OCI-LY1 (cell line): Measurements from ENCODE around the gene CPNE5.

ENCODE experiments used
- H2AFZ ChIP-seq: fragments of 200-600 bp; sonication (generic), shearing (Covaris generic); 2 replicates; pipeline ENCODE4 v1.6.0; 2014; ENCODE audit warnings: antibody characterized with exemption, mild to moderate bottlenecking, low read length
- H3F3A ChIP-seq: fragments of 200-600 bp; sonication (generic), shearing (Covaris generic); 2 replicates; pipeline ENCODE4 v1.6.0; 2014; ENCODE audit warnings: mild to moderate bottlenecking, antibody characterized with exemption, low read length, moderate library complexity; ENCODE audit not compliant: insufficient read depth
- H3K27ac ChIP-seq: fragments of 200-600 bp; sonication (generic); 2 replicates; pipeline ENCODE4 v1.5.1; 2014; ENCODE audit warnings: low read length, mixed run types, mild to moderate bottlenecking, low read depth; ENCODE audit not compliant: poor library complexity, severe bottlenecking
- H3K27me3 ChIP-seq: fragments of 200-600 bp; sonication (generic); 2 replicates; pipeline ENCODE4 v1.6.0; 2014; ENCODE audit warnings: antibody characterized with exemption, mild to moderate bottlenecking, low read length, moderate library complexity; ENCODE audit not compliant: insufficient read depth
- H3K36me3 ChIP-seq: fragments of 200-600 bp; sonication (generic); 2 replicates; pipeline ENCODE4 v1.6.1; 2014; ENCODE audit warnings: mild to moderate bottlenecking, antibody characterized with exemption, low read length, moderate library complexity, mixed read lengths; ENCODE audit not compliant: insufficient read depth
- H3K4me1 ChIP-seq: fragments of 200-600 bp; sonication (generic); 2 replicates; pipeline ENCODE4 v1.5.1; 2014; ENCODE audit warnings: mild to moderate bottlenecking, low read length, moderate library complexity; ENCODE audit not compliant: insufficient read depth, severe bottlenecking
- H3K4me2 ChIP-seq: fragments of 200-600 bp; sonication (generic), shearing (Covaris generic); 2 replicates; pipeline ENCODE4 v1.6.1; 2014; ENCODE audit warnings: low read length
- H3K4me3 ChIP-seq: fragments of 200-600 bp; sonication (generic); 2 replicates; pipeline ENCODE4 v1.5.1; 2014; ENCODE audit warnings: low read length, low read depth, mild to moderate bottlenecking, mixed read lengths; ENCODE audit not compliant: poor library complexity, severe bottlenecking
- H3K79me2 ChIP-seq: fragments of 200-600 bp; shearing (Covaris generic); 2 replicates; pipeline ENCODE4 v1.6.1; 2016; ENCODE audit warnings: mixed run types, low read length, mixed read lengths; ENCODE audit not compliant: insufficient read depth
- H3K9ac ChIP-seq: fragments of 200-600 bp; sonication (generic), shearing (Covaris generic); 2 replicates; pipeline ENCODE4 v1.6.1; 2014; ENCODE audit warnings: mild to moderate bottlenecking, low read length, mixed read lengths
- H3K9me2 ChIP-seq: fragments of 200-600 bp; sonication (generic), shearing (Covaris generic); 2 replicates; pipeline ENCODE4 v1.6.1; 2014; ENCODE audit warnings: low read depth, mild to moderate bottlenecking, low read length, mixed read lengths
- H3K9me3 ChIP-seq: fragments of 200-600 bp; shearing (Covaris generic); 2 replicates; pipeline ENCODE4 v1.6.1; 2014; ENCODE audit warnings: low read length, mixed read lengths
- H4K20me1 ChIP-seq: fragments of 200-600 bp; sonication (generic), shearing (Covaris generic); 2 replicates; pipeline ENCODE4 v1.6.0; 2016; ENCODE audit warnings: mild to moderate bottlenecking, low read length; ENCODE audit not compliant: insufficient read depth
- EZH2 ChIP-seq: fragments of 200-600 bp; sonication (generic), shearing (Covaris generic); IDR thresholded peaks from 2 replicates; pipeline ENCODE4 v1.8.0; 2017; ENCODE audit warnings: borderline replicate concordance, mixed run types, mild to moderate bottlenecking, antibody characterized with exemption, low read length, moderate library complexity, mixed read lengths
- TF ChIP-seq, protein P1 (sequence below): fragments of 200-600 bp; sonication (generic), shearing (Covaris generic); IDR thresholded peaks from 2 replicates; pipeline ENCODE4 v1.5.1; 2017; ENCODE audit warnings: mild to moderate bottlenecking, antibody characterized with exemption, low read length, moderate library complexity, mixed read lengths

Gene CPNE5

DNA sequence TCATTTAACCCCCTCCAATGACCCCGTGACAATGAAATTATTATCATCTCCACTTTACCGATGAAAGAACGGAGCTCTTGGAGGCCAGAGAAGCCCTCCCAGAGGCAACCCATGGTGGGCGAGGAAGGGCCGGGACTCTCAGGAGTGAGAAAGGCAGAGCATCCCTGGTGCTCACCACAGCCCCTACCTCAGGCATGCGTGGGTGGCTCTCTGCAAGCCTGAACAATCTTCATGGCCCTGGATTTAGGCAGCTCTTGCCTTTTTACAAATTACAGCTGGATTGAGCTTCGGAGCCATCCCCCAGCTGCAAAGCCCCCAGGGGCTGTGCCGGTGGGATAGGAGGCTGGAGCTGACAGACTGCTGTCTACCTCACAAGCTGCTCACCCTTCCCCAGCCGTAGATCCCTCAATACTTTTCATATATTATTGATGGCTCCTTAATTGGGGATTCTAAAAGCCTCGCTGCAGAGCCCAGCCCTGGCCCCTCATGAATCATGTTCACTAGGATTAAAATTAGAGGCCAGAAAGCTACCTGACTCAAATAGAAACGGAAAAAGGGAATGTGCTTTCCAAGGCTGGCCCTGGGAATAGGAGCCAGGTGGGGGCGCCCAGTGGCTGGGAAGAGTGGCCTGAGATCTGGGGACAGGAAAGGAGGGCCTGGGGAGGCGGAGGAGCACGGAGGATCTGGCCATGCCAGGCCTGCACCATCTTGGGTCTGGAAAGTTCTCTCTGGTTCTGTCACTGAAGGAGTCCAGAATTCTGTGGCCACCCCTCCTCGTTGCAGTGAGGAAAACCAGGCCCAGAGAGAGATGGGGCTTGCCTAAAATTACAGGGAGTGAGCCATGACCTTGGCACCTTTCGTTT is 29.1 kb downstream of the CPNE5 start:
- H3K4me3 ChIP-seq, result no peak overlapping the region
- no peaks in the 10 kb centered on the region for H4K20me1 ChIP-seq
- no peaks in the 10 kb centered on the region for H3K9me2 ChIP-seq
- H3K9me3 ChIP-seq, result no peaks in the 10 kb centered on the region
- no peak overlapping the region for H3K27ac ChIP-seq
- H3K9ac ChIP-seq, result no peak overlapping the region
- no peak overlapping the region for H3K4me2 ChIP-seq
- no peaks in the 10 kb centered on the region for H3F3A ChIP-seq
- TF ChIP-seq, protein P1, sequence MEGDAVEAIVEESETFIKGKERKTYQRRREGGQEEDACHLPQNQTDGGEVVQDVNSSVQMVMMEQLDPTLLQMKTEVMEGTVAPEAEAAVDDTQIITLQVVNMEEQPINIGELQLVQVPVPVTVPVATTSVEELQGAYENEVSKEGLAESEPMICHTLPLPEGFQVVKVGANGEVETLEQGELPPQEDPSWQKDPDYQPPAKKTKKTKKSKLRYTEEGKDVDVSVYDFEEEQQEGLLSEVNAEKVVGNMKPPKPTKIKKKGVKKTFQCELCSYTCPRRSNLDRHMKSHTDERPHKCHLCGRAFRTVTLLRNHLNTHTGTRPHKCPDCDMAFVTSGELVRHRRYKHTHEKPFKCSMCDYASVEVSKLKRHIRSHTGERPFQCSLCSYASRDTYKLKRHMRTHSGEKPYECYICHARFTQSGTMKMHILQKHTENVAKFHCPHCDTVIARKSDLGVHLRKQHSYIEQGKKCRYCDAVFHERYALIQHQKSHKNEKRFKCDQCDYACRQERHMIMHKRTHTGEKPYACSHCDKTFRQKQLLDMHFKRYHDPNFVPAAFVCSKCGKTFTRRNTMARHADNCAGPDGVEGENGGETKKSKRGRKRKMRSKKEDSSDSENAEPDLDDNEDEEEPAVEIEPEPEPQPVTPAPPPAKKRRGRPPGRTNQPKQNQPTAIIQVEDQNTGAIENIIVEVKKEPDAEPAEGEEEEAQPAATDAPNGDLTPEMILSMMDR, result no peak
- no peak for TF ChIP-seq EZH2
- H3K27me3 ChIP-seq, result no peaks in the 10 kb centered on the region
- H3K79me2 ChIP-seq, result no peaks in the 10 kb centered on the region
- H2AFZ ChIP-seq, result no peak overlapping the region
- no peaks in the 10 kb centered on the region for H3K36me3 ChIP-seq
- no peaks in the 10 kb centered on the region for H3K4me1 ChIP-seq

DNA sequence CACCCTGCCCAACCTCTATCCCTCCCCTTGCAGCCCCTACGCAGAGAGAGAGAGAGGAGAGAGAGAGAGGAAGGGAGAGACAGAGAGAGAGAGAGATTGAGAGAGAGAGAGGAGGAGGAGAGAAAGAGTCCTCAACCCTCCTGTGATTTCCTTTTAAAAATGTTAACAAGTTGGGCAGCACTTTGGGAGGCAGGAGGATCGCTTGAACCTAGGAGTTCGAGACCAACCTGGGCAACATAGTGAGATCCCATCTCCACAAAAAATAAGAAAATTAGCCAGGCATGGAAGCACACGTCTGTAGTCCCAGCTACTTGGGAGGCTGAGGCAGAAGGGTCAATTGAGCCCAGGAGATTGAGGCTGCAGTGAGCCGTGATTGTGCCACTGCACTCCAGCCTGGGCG is 30.1 kb downstream of the CPNE5 start:
- no peaks in the 10 kb centered on the region for H3K79me2 ChIP-seq
- H3K4me3 ChIP-seq, result no peak overlapping the region
- no peaks in the 10 kb centered on the region for H3F3A ChIP-seq
- H3K4me2 ChIP-seq, result no peak overlapping the region
- H3K9ac ChIP-seq, result no peak overlapping the region
- H3K9me2 ChIP-seq, result no peaks in the 10 kb centered on the region
- no peak overlapping the region for H3K27ac ChIP-seq
- H3K27me3 ChIP-seq, result no peaks in the 10 kb centered on the region
- no peak for TF ChIP-seq EZH2
- TF ChIP-seq, protein P1, result no peak
- no peaks in the 10 kb centered on the region for H3K9me3 ChIP-seq
- no peak overlapping the region for H2AFZ ChIP-seq
- H3K36me3 ChIP-seq, result no peaks in the 10 kb centered on the region
- H4K20me1 ChIP-seq, result no peaks in the 10 kb centered on the region
- no peaks in the 10 kb centered on the region for H3K4me1 ChIP-seq

DNA sequence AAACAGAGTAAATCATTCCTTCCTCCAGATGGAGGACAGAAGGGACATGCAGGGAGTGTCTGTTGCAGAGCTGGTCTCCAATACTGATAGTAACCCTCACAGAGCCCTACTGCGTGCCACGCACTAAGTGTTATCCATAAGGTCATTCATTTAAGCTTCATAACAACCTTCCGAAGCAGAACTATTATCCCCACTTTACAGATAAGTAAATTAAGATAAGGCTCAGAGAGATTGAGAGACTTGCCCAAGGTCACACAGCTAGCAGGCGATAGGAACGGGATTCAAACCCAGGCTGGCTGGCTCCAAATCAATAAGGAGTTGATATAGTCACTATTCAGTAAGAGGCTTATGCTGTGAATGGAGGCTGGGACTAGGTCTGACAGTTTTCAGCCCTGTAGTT is 30.6 kb downstream of the CPNE5 start:
- Histone ChIP-seq H3K4me1 (no peaks in the 10 kb centered on the region), H3F3A (no peaks in the 10 kb centered on the region), H3K27me3 (no peaks in the 10 kb centered on the region), H3K4me3 (no peak overlapping the region), H2AFZ (no peak overlapping the region), H3K36me3 (no peaks in the 10 kb centered on the region), H3K4me2 (no peak overlapping the region), H3K9me3 (no peaks in the 10 kb centered on the region), H3K9me2 (no peaks in the 10 kb centered on the region), H4K20me1 (no peaks in the 10 kb centered on the region), H3K79me2 (no peaks in the 10 kb centered on the region), H3K9ac (no peak overlapping the region), H3K27ac (no peak overlapping the region)
- TF ChIP-seq, protein P1, result no peak
- no peak for TF ChIP-seq EZH2
